ENCODE measurements around the gene PSMD1. TPM values are rescaled to one million over a fixed set of nuclear protein-coding genes. Genes with fewer than 3 reads are reported as not detected.

The PSMD1 gene
- total RNA-seq, 1 experiment from 2014 or later = 133 TPM

DNA sequence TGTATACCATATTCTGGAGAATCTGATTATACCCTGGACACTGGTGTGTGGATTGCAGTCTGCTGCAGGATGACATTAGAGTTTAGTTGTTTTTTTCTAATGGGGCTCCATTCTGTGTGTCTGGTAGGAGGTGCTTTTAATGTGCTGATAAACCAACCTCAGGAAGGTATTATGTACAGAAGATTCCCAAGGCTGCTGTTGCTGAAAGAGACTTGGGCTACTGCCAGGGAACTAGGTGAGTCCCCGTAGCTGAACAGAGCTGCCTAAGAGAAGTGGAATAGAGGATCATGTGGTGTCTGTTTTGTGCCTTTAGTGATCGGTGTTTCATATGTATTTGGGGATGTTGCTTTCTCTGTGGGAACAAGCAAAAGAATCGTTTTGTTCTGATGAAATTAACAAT is 44.2 kb upstream of the PSMD1 start (continued):
- TF ChIP-seq ZNF274 (IDR thresholded peaks at IDR 0.05; ENCODE audit: low read depth, low read length) (no peak), SRF (IDR thresholded peaks at IDR 0.05; ENCODE audit: low read depth) (no peak), EZH2 (IDR thresholded peaks at IDR 0.05) (no peak), YY1 (IDR thresholded peaks at IDR 0.05; ENCODE audit: extremely low read depth, insufficient replicate concordance, low read depth, low read length) (no peak)

DNA sequence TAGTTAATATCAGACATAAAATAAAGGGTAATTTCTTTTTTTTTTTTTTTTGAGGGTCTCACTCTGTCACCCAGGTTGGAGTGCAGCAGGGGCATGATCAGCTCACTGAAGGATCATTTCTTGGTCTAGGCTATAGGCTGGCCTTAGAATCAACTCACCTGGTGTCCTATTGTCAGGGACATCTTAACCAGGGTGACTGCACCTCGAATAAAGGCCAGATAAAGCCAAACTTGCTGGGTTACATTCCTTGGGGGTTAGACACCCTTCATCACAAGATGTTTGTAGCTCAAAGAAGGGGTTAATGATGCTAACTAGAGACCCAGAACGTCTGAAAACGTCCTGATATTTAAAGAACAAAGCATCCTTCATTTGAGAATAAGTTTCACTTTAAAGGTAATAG is 42.8 kb upstream of the PSMD1 start:
- RAD21 ChIA-PET (ENCODE audit: low non-redundant PET in 1 of 2, low total read pairs in 2 of 2, uncharacterized antibody in 2 of 2, unreplicated experiment in 2 of 2) = no interaction called here
- BruUV-seq (replicated peaks) = no TSS peak
- peaks cover 0 to 4% of the 10 kb centered on the region in 2 experiments; a peak in 1 of 4 replicates for H3K4me1 ChIP-seq (ENCODE audit: control insufficient read depth in 1 of 2, insufficient read depth in 2 of 2, low read length in 2 of 2)

More for the DNA sequence above, 42.8 kb upstream of the PSMD1 start:
- no peaks in the 10 kb centered on the region for H3K79me2 ChIP-seq (ENCODE audit: insufficient read depth, low read length)
- H3K4me3 ChIP-seq (replicated peaks in 1 of 2; ENCODE audit: low read depth in 1 of 2, low read length in 2 of 2) = no peak overlapping the region
- no peaks in the 10 kb centered on the region for H3K27me3 ChIP-seq (ENCODE audit: insufficient read depth, low read length)
- H3K4me2 ChIP-seq (ENCODE audit: low read length) = no peak overlapping the region
- H3K27ac ChIP-seq (ENCODE audit: low read depth, low read length) = no peak overlapping the region
- H3K36me3 ChIP-seq (ENCODE audit: control insufficient read depth in 1 of 2, insufficient read depth in 2 of 2, low read length in 2 of 2) = no peaks in the 10 kb centered on the region
- no peaks in the 10 kb centered on the region for H4K20me1 ChIP-seq (ENCODE audit: insufficient read depth)
- POLR2A ChIA-PET = no interaction called here
- intact Hi-C loops (cut with micrococcal nuclease) = no loop called here
- no peak overlapping the region for H3K9ac ChIP-seq (ENCODE audit: low read length)
- DNase-seq (ENCODE audit: low read depth, low spot score) (no peak), ATAC-seq (no peak)
- no peaks in the 10 kb centered on the region for H3K9me2 ChIP-seq (ENCODE audit: insufficient read depth)
- no peaks in the 10 kb centered on the region for H3K9me3 ChIP-seq (ENCODE audit: control insufficient read depth in 1 of 2, insufficient read depth in 1 of 2, low read depth in 1 of 2, low read length in 2 of 2)
- TF ChIP-seq POLR2A (IDR thresholded peaks at IDR 0.05; ENCODE audit: borderline replicate concordance, extremely low read depth, insufficient read depth, insufficient read length) = no peak
- TF ChIP-seq SIN3A (IDR thresholded peaks at IDR 0.05; ENCODE audit: low read depth) = no peak
- TF ChIP-seq CEBPB (IDR thresholded peaks at IDR 0.05; ENCODE audit: low read depth) = no peak
- TF ChIP-seq CBX3 (IDR thresholded peaks at IDR 0.05; ENCODE audit: low read depth) = no peak
- no peak for TF ChIP-seq SRF (IDR thresholded peaks at IDR 0.05; ENCODE audit: low read depth)
- TF ChIP-seq, protein P1, sequence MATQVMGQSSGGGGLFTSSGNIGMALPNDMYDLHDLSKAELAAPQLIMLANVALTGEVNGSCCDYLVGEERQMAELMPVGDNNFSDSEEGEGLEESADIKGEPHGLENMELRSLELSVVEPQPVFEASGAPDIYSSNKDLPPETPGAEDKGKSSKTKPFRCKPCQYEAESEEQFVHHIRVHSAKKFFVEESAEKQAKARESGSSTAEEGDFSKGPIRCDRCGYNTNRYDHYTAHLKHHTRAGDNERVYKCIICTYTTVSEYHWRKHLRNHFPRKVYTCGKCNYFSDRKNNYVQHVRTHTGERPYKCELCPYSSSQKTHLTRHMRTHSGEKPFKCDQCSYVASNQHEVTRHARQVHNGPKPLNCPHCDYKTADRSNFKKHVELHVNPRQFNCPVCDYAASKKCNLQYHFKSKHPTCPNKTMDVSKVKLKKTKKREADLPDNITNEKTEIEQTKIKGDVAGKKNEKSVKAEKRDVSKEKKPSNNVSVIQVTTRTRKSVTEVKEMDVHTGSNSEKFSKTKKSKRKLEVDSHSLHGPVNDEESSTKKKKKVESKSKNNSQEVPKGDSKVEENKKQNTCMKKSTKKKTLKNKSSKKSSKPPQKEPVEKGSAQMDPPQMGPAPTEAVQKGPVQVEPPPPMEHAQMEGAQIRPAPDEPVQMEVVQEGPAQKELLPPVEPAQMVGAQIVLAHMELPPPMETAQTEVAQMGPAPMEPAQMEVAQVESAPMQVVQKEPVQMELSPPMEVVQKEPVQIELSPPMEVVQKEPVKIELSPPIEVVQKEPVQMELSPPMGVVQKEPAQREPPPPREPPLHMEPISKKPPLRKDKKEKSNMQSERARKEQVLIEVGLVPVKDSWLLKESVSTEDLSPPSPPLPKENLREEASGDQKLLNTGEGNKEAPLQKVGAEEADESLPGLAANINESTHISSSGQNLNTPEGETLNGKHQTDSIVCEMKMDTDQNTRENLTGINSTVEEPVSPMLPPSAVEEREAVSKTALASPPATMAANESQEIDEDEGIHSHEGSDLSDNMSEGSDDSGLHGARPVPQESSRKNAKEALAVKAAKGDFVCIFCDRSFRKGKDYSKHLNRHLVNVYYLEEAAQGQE (IDR thresholded peaks at IDR 0.05; ENCODE audit: low read depth) = no peak
- TF ChIP-seq, protein P2, sequence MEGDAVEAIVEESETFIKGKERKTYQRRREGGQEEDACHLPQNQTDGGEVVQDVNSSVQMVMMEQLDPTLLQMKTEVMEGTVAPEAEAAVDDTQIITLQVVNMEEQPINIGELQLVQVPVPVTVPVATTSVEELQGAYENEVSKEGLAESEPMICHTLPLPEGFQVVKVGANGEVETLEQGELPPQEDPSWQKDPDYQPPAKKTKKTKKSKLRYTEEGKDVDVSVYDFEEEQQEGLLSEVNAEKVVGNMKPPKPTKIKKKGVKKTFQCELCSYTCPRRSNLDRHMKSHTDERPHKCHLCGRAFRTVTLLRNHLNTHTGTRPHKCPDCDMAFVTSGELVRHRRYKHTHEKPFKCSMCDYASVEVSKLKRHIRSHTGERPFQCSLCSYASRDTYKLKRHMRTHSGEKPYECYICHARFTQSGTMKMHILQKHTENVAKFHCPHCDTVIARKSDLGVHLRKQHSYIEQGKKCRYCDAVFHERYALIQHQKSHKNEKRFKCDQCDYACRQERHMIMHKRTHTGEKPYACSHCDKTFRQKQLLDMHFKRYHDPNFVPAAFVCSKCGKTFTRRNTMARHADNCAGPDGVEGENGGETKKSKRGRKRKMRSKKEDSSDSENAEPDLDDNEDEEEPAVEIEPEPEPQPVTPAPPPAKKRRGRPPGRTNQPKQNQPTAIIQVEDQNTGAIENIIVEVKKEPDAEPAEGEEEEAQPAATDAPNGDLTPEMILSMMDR (IDR thresholded peaks at IDR 0.05 in 2 of 3, conservative IDR thresholded peaks at IDR 0.05 in 1 of 3; ENCODE audit: borderline replicate concordance in 1 of 3, insufficient read depth in 1 of 3, low read depth in 2 of 3, low read length in 2 of 3) = no peak
- TF ChIP-seq EZH2 (IDR thresholded peaks at IDR 0.05) = no peak
- TF ChIP-seq, protein P3, sequence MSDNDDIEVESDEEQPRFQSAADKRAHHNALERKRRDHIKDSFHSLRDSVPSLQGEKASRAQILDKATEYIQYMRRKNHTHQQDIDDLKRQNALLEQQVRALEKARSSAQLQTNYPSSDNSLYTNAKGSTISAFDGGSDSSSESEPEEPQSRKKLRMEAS (IDR thresholded peaks at IDR 0.05) = no peak
- TF ChIP-seq ZNF274 (IDR thresholded peaks at IDR 0.05; ENCODE audit: low read depth, low read length) = no peak
- TF ChIP-seq YY1 (IDR thresholded peaks at IDR 0.05; ENCODE audit: extremely low read depth, insufficient replicate concordance, low read depth, low read length) = no peak
- no peak for TF ChIP-seq RAD21 (IDR thresholded peaks at IDR 0.05; ENCODE audit: low read depth)
- CTCF ChIA-PET = interaction anchor here (0.8 kb wide), 1 partner anchor 39 kb away, joined by 3 read pairs; no protein-coding TSS in a partner anchor
- H2AFZ ChIP-seq (ENCODE audit: low read depth, low read length, poor library complexity, severe bottlenecking) = no peak overlapping the region
